GM23338 (cell line): Measurements from ENCODE around the gene CCNL1. TPM values are rescaled to one million over a fixed set of nuclear protein-coding genes. Genes with fewer than 3 reads are reported as not detected.

Source experiments
- ATAC-seq: fragments of 200-7000 bp; cut with Tn5 transposase; 3 replicates; pipeline ENCODE4 v1.9.1; 2020
- DNase-seq: peaks from one replicate; pipeline ENCODE4 v3.0.0-alpha.2; 2015; ENCODE audit warnings: low spot score
- H2AFZ ChIP-seq: fragments of 200-600 bp; sonication (generic); 2 replicates; pipeline ENCODE4 v1.8.0; 2016; ENCODE audit warnings: antibody characterized with exemption, mild to moderate bottlenecking, moderate library complexity
- H3F3A ChIP-seq: fragments of 200-600 bp; sonication (generic); replicated peaks from 2 replicates; pipeline ENCODE4 v1.8.0; 2017; ENCODE audit warnings: antibody characterized with exemption, mixed run types, low read depth
- H3K27ac ChIP-seq: fragments of 200-600 bp; sonication (generic); 2 replicates; pipeline ENCODE4 v1.6.1; 2016; ENCODE audit warnings: low read depth
- H3K27me3 ChIP-seq: fragments of 200-600 bp; sonication (generic); 2 replicates; pipeline ENCODE4 v1.8.0; 2016; ENCODE audit warnings: mild to moderate bottlenecking, mixed run types, moderate library complexity; ENCODE audit not compliant: insufficient read depth
- H3K36me3 ChIP-seq: fragments of 200-600 bp; sonication (generic); 2 replicates; pipeline ENCODE4 v1.8.0; 2016; ENCODE audit warnings: mild to moderate bottlenecking; ENCODE audit not compliant: insufficient read depth
- H3K4me1 ChIP-seq: fragments of 200-600 bp; sonication (generic); 2 replicates; pipeline ENCODE4 v1.8.0; 2016; ENCODE audit warnings: mild to moderate bottlenecking, moderate library complexity; ENCODE audit not compliant: insufficient read depth
- H3K4me2 ChIP-seq: fragments of 200-600 bp; sonication (generic); 2 replicates; pipeline ENCODE4 v1.7.1; 2017; ENCODE audit warnings: mixed run types
- H3K4me3 ChIP-seq: fragments of 200-600 bp; sonication (generic); 2 replicates; pipeline ENCODE4 v1.6.1; 2016; ENCODE audit warnings: mixed run types
- H3K79me2 ChIP-seq: fragments of 200-600 bp; sonication (generic); replicated peaks from 2 replicates; pipeline ENCODE4 v1.8.0; 2017; ENCODE audit warnings: mild to moderate bottlenecking; ENCODE audit not compliant: insufficient read depth
- H3K9me2 ChIP-seq: fragments of 200-600 bp; sonication (generic); 2 replicates; pipeline ENCODE4 v1.8.0; 2017; ENCODE audit not compliant: insufficient read depth
- H4K20me1 ChIP-seq: fragments of 200-600 bp; sonication (generic); replicated peaks from 2 replicates; pipeline ENCODE4 v1.8.0; 2017; ENCODE audit warnings: mild to moderate bottlenecking; ENCODE audit not compliant: insufficient read depth
- H3K27ac Mint-ChIP-seq: 2 replicates; pipeline ENCODE4 v1.8.0; 2020; ENCODE audit warnings: inconsistent platforms, mild to moderate bottlenecking, moderate library complexity, mixed read lengths
- H3K27me3 Mint-ChIP-seq: 3 replicates; pipeline ENCODE4 v1.8.0; 2022; ENCODE audit warnings: low read depth, mild to moderate bottlenecking, moderate library complexity, mixed read lengths, inconsistent platforms; ENCODE audit not compliant: insufficient read depth, poor library complexity
- H3K36me3 Mint-ChIP-seq: 3 replicates; pipeline ENCODE4 v1.8.0; 2021; ENCODE audit warnings: low read depth, mild to moderate bottlenecking, inconsistent platforms, moderate library complexity, mixed read lengths
- H3K4me1 Mint-ChIP-seq: 3 replicates; pipeline ENCODE4 v1.8.0; 2020; ENCODE audit warnings: mild to moderate bottlenecking, inconsistent platforms, mixed read lengths
- H3K4me3 Mint-ChIP-seq: 3 replicates; pipeline ENCODE4 v1.8.0; 2021; ENCODE audit warnings: moderate library complexity, mild to moderate bottlenecking, inconsistent platforms, mixed read lengths
- H3K9me3 Mint-ChIP-seq: 3 replicates; pipeline ENCODE4 v1.8.0; 2020; ENCODE audit warnings: moderate library complexity, mild to moderate bottlenecking, inconsistent platforms, mixed read lengths
- EZH2 ChIP-seq: fragments of 200-600 bp; sonication (generic); IDR thresholded peaks from one replicate; pipeline ENCODE4 v1.8.0; 2017; ENCODE audit warnings: antibody characterized with exemption, mild to moderate bottlenecking, low read depth; ENCODE audit not compliant: unreplicated experiment
- EZH2phosphoT487 ChIP-seq: fragments of 200-600 bp; sonication (generic); IDR thresholded peaks from one replicate; pipeline ENCODE4 v1.8.1; 2018; ENCODE audit warnings: antibody characterized with exemption; ENCODE audit not compliant: unreplicated experiment
- NANOG ChIP-seq: IDR thresholded peaks from 2 replicates; pipeline ENCODE4 v1.6.1; 2016; ENCODE audit warnings: antibody characterized with exemption, borderline replicate concordance
- POLR2AphosphoS5 ChIP-seq: IDR thresholded peaks from 2 replicates; pipeline ENCODE4 v1.6.1; 2016; ENCODE audit warnings: antibody characterized with exemption, low read depth
- REST ChIP-seq: IDR thresholded peaks from one replicate; pipeline ENCODE4 v1.6.1; 2018; ENCODE audit warnings: antibody characterized with exemption; ENCODE audit not compliant: unreplicated experiment
- STAT1 ChIP-seq: IDR thresholded peaks from one replicate; pipeline ENCODE4 v1.6.1; 2016; ENCODE audit warnings: antibody characterized with exemption; ENCODE audit not compliant: unreplicated experiment
- ZNF114 ChIP-seq: fragments of 250-450 bp; sonication (Bioruptor Pico); IDR thresholded peaks from 2 replicates; pipeline ENCODE4 v1.5.0; 2020; ENCODE audit warnings: mild to moderate bottlenecking, moderate library complexity
- polyA plus RNA-seq: library from polyadenylated mRNA; unstranded; fragments of >200 nt; fragmentation: Nextera tagmentation; extraction: Ambion mirVana; gene quantifications from 2 replicates; pipeline ENCODE4 v1.2.1, GENCODE V29; 2016
- total RNA-seq: library from RNA; depleted of rRNA; stranded (reverse); fragments of >200 nt; shearing (Covaris generic); gene quantifications from 2 replicates; pipeline ENCODE4 v1.2.3, GENCODE V29; 2014
- TF ChIP-seq, protein P1 (sequence below): fragments of 250-450 bp; sonication (Bioruptor Pico); IDR thresholded peaks from 2 replicates; pipeline ENCODE4 v1.5.0; 2020; ENCODE audit warnings: mild to moderate bottlenecking, moderate library complexity
- TF ChIP-seq, protein P2 (sequence below), 2 experiments: fragments of 200-600 bp in 1 of 2; sonication (generic) in 1 of 2; conservative IDR thresholded peaks; 2 replicates each; pipeline versions ENCODE4 v1.5.1 to v1.6.1; 2016 to 2017; ENCODE audit warnings: antibody characterized with exemption in 2 of 2, low read depth in 2 of 2, mild to moderate bottlenecking in 2 of 2, moderate library complexity in 1 of 2
- TF ChIP-seq, protein P3 (sequence below): IDR thresholded peaks from 2 replicates; pipeline ENCODE4 v1.6.1; 2016; ENCODE audit warnings: antibody characterized with exemption

Gene CCNL1
- total and polyA plus RNA-seq, 2 experiments from 2014 or later: 108 to 134 TPM

- Histone ChIP-seq H3K79me2 (no peaks in the 10 kb centered on the region), H3F3A (no peaks in the 10 kb centered on the region), H3K4me2 (no peak overlapping the region), H3K4me3 (no peak overlapping the region), H3K27me3 (no peaks in the 10 kb centered on the region), H3K9me2 (peaks cover 5% of the 10 kb centered on the region; the same call in 1 of the 2 replicates), H3K36me3 (no peaks in the 10 kb centered on the region), H3K4me1 (peaks cover 20% of the 10 kb centered on the region), H4K20me1 (0 out of 2 replicates have a peak, but pooled peaks cover 5% of the 10 kb centered on the region), H3K27ac (no peak overlapping the region), H2AFZ (no peak overlapping the region)
- TF ChIP-seq, protein P1, sequence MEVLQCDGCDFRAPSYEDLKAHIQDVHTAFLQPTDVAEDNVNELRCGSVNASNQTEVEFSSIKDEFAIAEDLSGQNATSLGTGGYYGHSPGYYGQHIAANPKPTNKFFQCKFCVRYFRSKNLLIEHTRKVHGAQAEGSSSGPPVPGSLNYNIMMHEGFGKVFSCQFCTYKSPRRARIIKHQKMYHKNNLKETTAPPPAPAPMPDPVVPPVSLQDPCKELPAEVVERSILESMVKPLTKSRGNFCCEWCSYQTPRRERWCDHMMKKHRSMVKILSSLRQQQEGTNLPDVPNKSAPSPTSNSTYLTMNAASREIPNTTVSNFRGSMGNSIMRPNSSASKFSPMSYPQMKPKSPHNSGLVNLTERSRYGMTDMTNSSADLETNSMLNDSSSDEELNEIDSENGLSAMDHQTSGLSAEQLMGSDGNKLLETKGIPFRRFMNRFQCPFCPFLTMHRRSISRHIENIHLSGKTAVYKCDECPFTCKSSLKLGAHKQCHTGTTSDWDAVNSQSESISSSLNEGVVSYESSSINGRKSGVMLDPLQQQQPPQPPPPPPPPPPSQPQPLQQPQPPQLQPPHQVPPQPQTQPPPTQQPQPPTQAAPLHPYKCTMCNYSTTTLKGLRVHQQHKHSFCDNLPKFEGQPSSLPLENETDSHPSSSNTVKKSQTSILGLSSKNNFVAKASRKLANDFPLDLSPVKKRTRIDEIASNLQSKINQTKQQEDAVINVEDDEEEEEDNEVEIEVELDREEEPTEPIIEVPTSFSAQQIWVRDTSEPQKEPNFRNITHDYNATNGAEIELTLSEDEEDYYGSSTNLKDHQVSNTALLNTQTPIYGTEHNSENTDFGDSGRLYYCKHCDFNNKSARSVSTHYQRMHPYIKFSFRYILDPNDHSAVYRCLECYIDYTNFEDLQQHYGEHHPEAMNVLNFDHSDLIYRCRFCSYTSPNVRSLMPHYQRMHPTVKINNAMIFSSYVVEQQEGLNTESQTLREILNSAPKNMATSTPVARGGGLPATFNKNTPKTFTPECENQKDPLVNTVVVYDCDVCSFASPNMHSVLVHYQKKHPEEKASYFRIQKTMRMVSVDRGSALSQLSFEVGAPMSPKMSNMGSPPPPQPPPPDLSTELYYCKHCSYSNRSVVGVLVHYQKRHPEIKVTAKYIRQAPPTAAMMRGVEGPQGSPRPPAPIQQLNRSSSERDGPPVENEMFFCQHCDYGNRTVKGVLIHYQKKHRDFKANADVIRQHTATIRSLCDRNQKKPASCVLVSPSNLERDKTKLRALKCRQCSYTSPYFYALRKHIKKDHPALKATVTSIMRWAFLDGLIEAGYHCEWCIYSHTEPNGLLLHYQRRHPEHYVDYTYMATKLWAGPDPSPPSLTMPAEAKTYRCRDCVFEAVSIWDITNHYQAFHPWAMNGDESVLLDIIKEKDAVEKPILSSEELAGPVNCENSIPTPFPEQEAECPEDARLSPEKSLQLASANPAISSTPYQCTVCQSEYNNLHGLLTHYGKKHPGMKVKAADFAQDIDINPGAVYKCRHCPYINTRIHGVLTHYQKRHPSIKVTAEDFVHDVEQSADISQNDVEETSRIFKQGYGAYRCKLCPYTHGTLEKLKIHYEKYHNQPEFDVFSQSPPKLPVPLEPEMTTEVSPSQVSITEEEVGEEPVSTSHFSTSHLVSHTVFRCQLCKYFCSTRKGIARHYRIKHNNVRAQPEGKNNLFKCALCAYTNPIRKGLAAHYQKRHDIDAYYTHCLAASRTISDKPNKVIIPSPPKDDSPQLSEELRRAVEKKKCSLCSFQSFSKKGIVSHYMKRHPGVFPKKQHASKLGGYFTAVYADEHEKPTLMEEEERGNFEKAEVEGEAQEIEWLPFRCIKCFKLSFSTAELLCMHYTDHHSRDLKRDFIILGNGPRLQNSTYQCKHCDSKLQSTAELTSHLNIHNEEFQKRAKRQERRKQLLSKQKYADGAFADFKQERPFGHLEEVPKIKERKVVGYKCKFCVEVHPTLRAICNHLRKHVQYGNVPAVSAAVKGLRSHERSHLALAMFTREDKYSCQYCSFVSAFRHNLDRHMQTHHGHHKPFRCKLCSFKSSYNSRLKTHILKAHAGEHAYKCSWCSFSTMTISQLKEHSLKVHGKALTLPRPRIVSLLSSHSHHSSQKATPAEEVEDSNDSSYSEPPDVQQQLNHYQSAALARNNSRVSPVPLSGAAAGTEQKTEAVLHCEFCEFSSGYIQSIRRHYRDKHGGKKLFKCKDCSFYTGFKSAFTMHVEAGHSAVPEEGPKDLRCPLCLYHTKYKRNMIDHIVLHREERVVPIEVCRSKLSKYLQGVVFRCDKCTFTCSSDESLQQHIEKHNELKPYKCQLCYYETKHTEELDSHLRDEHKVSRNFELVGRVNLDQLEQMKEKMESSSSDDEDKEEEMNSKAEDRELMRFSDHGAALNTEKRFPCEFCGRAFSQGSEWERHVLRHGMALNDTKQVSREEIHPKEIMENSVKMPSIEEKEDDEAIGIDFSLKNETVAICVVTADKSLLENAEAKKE: no peak
- TF ChIP-seq POLR2AphosphoS5 (no peak), STAT1 (no peak)
- TF ChIP-seq, protein P2, sequence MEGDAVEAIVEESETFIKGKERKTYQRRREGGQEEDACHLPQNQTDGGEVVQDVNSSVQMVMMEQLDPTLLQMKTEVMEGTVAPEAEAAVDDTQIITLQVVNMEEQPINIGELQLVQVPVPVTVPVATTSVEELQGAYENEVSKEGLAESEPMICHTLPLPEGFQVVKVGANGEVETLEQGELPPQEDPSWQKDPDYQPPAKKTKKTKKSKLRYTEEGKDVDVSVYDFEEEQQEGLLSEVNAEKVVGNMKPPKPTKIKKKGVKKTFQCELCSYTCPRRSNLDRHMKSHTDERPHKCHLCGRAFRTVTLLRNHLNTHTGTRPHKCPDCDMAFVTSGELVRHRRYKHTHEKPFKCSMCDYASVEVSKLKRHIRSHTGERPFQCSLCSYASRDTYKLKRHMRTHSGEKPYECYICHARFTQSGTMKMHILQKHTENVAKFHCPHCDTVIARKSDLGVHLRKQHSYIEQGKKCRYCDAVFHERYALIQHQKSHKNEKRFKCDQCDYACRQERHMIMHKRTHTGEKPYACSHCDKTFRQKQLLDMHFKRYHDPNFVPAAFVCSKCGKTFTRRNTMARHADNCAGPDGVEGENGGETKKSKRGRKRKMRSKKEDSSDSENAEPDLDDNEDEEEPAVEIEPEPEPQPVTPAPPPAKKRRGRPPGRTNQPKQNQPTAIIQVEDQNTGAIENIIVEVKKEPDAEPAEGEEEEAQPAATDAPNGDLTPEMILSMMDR (conservative IDR thresholded peaks at IDR 0.05; ENCODE audit: low read depth in 2 of 2): no peak
- DNase-seq (no peak), ATAC-seq (no peak)
- H3K27ac Mint-ChIP-seq: no peak overlapping the region
- H3K9me3 Mint-ChIP-seq: no peaks in the 10 kb centered on the region
- H3K36me3 Mint-ChIP-seq: no peaks in the 10 kb centered on the region
- H3K27me3 Mint-ChIP-seq: peaks cover 17% of the 10 kb centered on the region
- peaks cover 25% of the 10 kb centered on the region for H3K4me1 Mint-ChIP-seq
- no peak overlapping the region for H3K4me3 Mint-ChIP-seq
Observed at GRCh38 chr3:157132341-157132740, 27.6 kb downstream of the CCNL1 start.

DNA sequence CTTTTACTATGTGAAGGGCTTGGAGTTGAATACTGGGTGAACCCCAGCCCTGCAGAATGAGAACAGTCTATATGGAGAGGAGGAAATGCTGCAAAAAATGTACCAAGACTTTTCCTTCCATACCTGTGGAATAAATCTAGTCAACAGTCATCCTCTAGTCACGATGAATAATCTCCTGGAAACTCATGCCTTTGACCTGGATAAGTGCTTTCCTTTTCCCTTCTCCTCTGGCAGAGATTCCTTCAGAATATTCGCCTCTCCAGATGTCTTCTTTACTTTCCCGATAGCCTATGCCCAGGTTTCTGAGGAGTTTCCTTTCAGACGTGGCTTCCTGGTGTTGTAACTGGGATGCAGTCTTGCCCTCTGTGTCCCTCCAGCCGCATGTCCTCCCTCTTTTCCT lies 28.1 kb downstream of the CCNL1 start:
- Mint-ChIP-seq H3K9me3 (no peaks in the 10 kb centered on the region), H3K27ac (no peak overlapping the region), H3K36me3 (no peaks in the 10 kb centered on the region), H3K4me3 (no peak overlapping the region), H3K27me3 (peaks cover 17% of the 10 kb centered on the region), H3K4me1 (peaks cover 25% of the 10 kb centered on the region)
- Histone ChIP-seq H3K27me3 (no peaks in the 10 kb centered on the region), H3F3A (no peaks in the 10 kb centered on the region), H3K79me2 (no peaks in the 10 kb centered on the region), H3K4me1 (peaks cover 20% of the 10 kb centered on the region), H4K20me1 (0 out of 2 replicates have a peak, but pooled peaks cover 5% of the 10 kb centered on the region), H2AFZ (no peak overlapping the region), H3K36me3 (no peaks in the 10 kb centered on the region), H3K4me2 (no peak overlapping the region), H3K9me2 (peaks cover 5% of the 10 kb centered on the region; the same call in 1 of the 2 replicates), H3K27ac (no peak overlapping the region), H3K4me3 (no peak overlapping the region)
- DNase-seq: no peak
- no peak for ATAC-seq
- TF ChIP-seq ZNF114 (CRISPR knock-in tag) (no peak), REST (no peak), STAT1 (no peak), EZH2phosphoT487 (no peak), EZH2 (no peak), NANOG (no peak)
- TF ChIP-seq, protein P3, sequence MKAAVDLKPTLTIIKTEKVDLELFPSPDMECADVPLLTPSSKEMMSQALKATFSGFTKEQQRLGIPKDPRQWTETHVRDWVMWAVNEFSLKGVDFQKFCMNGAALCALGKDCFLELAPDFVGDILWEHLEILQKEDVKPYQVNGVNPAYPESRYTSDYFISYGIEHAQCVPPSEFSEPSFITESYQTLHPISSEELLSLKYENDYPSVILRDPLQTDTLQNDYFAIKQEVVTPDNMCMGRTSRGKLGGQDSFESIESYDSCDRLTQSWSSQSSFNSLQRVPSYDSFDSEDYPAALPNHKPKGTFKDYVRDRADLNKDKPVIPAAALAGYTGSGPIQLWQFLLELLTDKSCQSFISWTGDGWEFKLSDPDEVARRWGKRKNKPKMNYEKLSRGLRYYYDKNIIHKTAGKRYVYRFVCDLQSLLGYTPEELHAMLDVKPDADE: no peak
